22Rv1 (cell line): Measurements from ENCODE around the gene EXOSC1.
A peak's percentile ranks its signal among the peaks of the same experiment; 100 is the strongest.

Experiments used
- CTCF ChIP-seq: fragments of 450-650 bp; IDR thresholded peaks from 2 replicates; pipeline ENCODE4 v1.5.1; 2017; ENCODE audit warnings: mild to moderate bottlenecking
- ZFX ChIP-seq: fragments of 450-650 bp; IDR thresholded peaks from 2 replicates; pipeline ENCODE4 v1.6.1; 2017; ENCODE audit warnings: antibody characterized with exemption, borderline replicate concordance

- TF ChIP-seq CTCF (peak; percentile 96), ZFX (no peak)
Observed at GRCh38 chr10:97407211-97407951, 38.4 kb downstream of the EXOSC1 start.
